HCT116 (cell line): ENCODE measurements around the gene PRR16. TPM values are rescaled to one million over a fixed set of nuclear protein-coding genes. Genes with fewer than 3 reads are reported as not detected.

Experiments used
- ATAC-seq: fragments of 200-7000 bp; cut with Tn5 transposase; 2 replicates; pipeline ENCODE4 v1.9.1; 2020; ENCODE audit warnings: mild to moderate bottlenecking, moderate library complexity
- BruUV-seq: library from RNA; stranded (reverse); fragments of 400-500 nt; replicated peaks from 2 replicates; lab custom pipeline; 2021; lab: Mats Ljungman, UMichigan
- CTCF ChIA-PET: fragments of 300-600 bp; sonication (Branson Sonifier 250); formaldehyde crosslinking; loops from one replicate; lab custom pipeline; 2021; ENCODE audit warnings: antibody characterized with exemption; lab: Charles Lee
- POLR2A ChIA-PET: fragments of 300-600, 350-600 bp; sonication (Branson Sonifier 250); formaldehyde crosslinking; loops from one replicate; lab custom pipeline; 2021; ENCODE audit warnings: antibody characterized with exemption; lab: Charles Lee
- RAD21 ChIA-PET, 2 experiments: fragments of 300-600 bp; sonication (Branson Sonifier 250); formaldehyde crosslinking; loops; one replicate each; lab custom pipeline; 2023; ENCODE audit warnings: low total read pairs in 2 of 2; ENCODE audit not compliant: uncharacterized antibody in 2 of 2, unreplicated experiment in 2 of 2, low non-redundant PET in 1 of 2; lab: Charles Lee
- DNase-seq: peaks from one replicate; pipeline ENCODE4 v3.0.0-alpha.2; 2010; ENCODE audit warnings: low read depth, low spot score
- H2AFZ ChIP-seq: fragments of 200-600 bp; shearing (Covaris generic), sonication (generic); 2 replicates; pipeline ENCODE4 v1.6.1; 2017; ENCODE audit warnings: low read depth, mixed run types, mixed read lengths, antibody characterized with exemption, low read length; ENCODE audit not compliant: poor library complexity, severe bottlenecking
- H3K27ac ChIP-seq: 2 replicates; pipeline ENCODE4 v1.5.1; 2012; ENCODE audit warnings: low read depth, low read length
- H3K27me3 ChIP-seq: fragments of 200-600 bp; sonication (generic); 2 replicates; pipeline ENCODE4 v1.6.1; 2016; ENCODE audit warnings: mixed run types, low read length, mixed read lengths; ENCODE audit not compliant: insufficient read depth
- H3K36me3 ChIP-seq, 2 experiments: fragments of 200-500 bp in 1 of 2; fragments of 200-600 bp in 1 of 2; sonication (Bioruptor generic) in 1 of 2; sonication (generic) in 1 of 2; 2 replicates each; pipeline versions ENCODE4 v1.5.1 to v1.6.1; 2014 to 2016; ENCODE audit warnings: low read length in 2 of 2, inconsistent platforms in 1 of 2, mixed read lengths in 1 of 2, mixed run types in 1 of 2; ENCODE audit not compliant: insufficient read depth in 2 of 2, control insufficient read depth in 1 of 2
- H3K4me1 ChIP-seq, 2 experiments: fragments of 200-600 bp in 1 of 2; sonication (generic) in 1 of 2; 2 replicates each; pipeline versions ENCODE4 v1.5.1 to v1.6.1; 2012 to 2017; ENCODE audit warnings: low read length in 2 of 2, inconsistent platforms in 1 of 2, mild to moderate bottlenecking in 1 of 2, mixed read lengths in 1 of 2, mixed run types in 1 of 2, moderate library complexity in 1 of 2; ENCODE audit not compliant: insufficient read depth in 2 of 2, control insufficient read depth in 1 of 2
- H3K4me2 ChIP-seq: fragments of 200-600 bp; sonication (generic); 2 replicates; pipeline ENCODE4 v1.6.1; 2017; ENCODE audit warnings: mixed run types, low read length, mixed read lengths
- H3K4me3 ChIP-seq, 2 experiments: fragments of 200-600 bp in 1 of 2; sonication (generic) in 1 of 2; replicated peaks in 1 of 2; 2 replicates each; pipeline ENCODE4 v1.5.1; 2011 to 2016; ENCODE audit warnings: low read length in 2 of 2, control low read depth in 1 of 2, low read depth in 1 of 2, mild to moderate bottlenecking in 1 of 2, mixed read lengths in 1 of 2, mixed run types in 1 of 2
- H3K79me2 ChIP-seq: fragments of 200-600 bp; sonication (generic); 2 replicates; pipeline ENCODE4 v1.6.1; 2017; ENCODE audit warnings: mild to moderate bottlenecking, mixed run types, low read length, moderate library complexity, mixed read lengths; ENCODE audit not compliant: insufficient read depth
- H3K9ac ChIP-seq: fragments of 200-600 bp; sonication (generic); 2 replicates; pipeline ENCODE4 v1.6.1; 2016; ENCODE audit warnings: low read length, mixed read lengths
- H3K9me2 ChIP-seq: fragments of 200-600 bp; sonication (generic), shearing (Covaris generic); 2 replicates; pipeline ENCODE4 v1.6.1; 2017; ENCODE audit warnings: mixed run types, mild to moderate bottlenecking, moderate library complexity; ENCODE audit not compliant: insufficient read depth
- H3K9me3 ChIP-seq, 2 experiments: fragments of 200-500 bp in 1 of 2; fragments of 200-600 bp in 1 of 2; sonication (Bioruptor generic) in 1 of 2; sonication (generic) in 1 of 2; 2 replicates each; pipeline ENCODE4 v1.6.1; 2014 to 2017; ENCODE audit warnings: low read length in 2 of 2, mixed read lengths in 2 of 2, inconsistent platforms in 1 of 2, low read depth in 1 of 2, mild to moderate bottlenecking in 1 of 2, mixed run types in 1 of 2, moderate library complexity in 1 of 2; ENCODE audit not compliant: control insufficient read depth in 1 of 2, insufficient read depth in 1 of 2
- H4K20me1 ChIP-seq: fragments of 200-600 bp; sonication (generic), shearing (Covaris generic); 2 replicates; pipeline ENCODE4 v1.6.1; 2017; ENCODE audit warnings: mixed run types, mild to moderate bottlenecking, moderate library complexity; ENCODE audit not compliant: insufficient read depth
- CBX3 ChIP-seq: IDR thresholded peaks from 2 replicates; pipeline ENCODE4 v1.6.1; 2012; ENCODE audit warnings: low read depth
- CEBPB ChIP-seq: IDR thresholded peaks from 2 replicates; pipeline ENCODE4 v1.6.1; 2012; ENCODE audit warnings: low read depth
- ELF1 ChIP-seq: IDR thresholded peaks from 2 replicates; pipeline ENCODE4 v1.6.1; 2012; ENCODE audit warnings: low read depth, borderline replicate concordance
- EZH2phosphoT487 ChIP-seq: fragments of 200-600 bp; IDR thresholded peaks from 2 replicates; pipeline ENCODE4 v1.6.1; 2018; ENCODE audit warnings: antibody characterized with exemption, borderline replicate concordance
- FOSL1 ChIP-seq: IDR thresholded peaks from 2 replicates; pipeline ENCODE4 v1.6.1; 2012; ENCODE audit warnings: low read depth
- JUND ChIP-seq: IDR thresholded peaks from 2 replicates; pipeline ENCODE4 v1.6.1; 2012
- POLR2A ChIP-seq: IDR thresholded peaks from 2 replicates; pipeline ENCODE4 v1.7.0; 2011; ENCODE audit warnings: borderline replicate concordance; ENCODE audit not compliant: insufficient read depth, insufficient read length; ENCODE audit errors: extremely low read depth
- POLR2AphosphoS5 ChIP-seq: IDR thresholded peaks from 2 replicates; pipeline ENCODE4 v1.6.1; 2011; ENCODE audit warnings: mild to moderate bottlenecking, low read depth, low read length, moderate library complexity
- RAD21 ChIP-seq: IDR thresholded peaks from 2 replicates; pipeline ENCODE4 v1.6.1; 2012; ENCODE audit warnings: low read depth, mild to moderate bottlenecking
- SIN3A ChIP-seq: IDR thresholded peaks from 2 replicates; pipeline ENCODE4 v1.6.1; 2012; ENCODE audit warnings: low read depth
- SRF ChIP-seq: IDR thresholded peaks from 2 replicates; pipeline ENCODE4 v1.6.1; 2012; ENCODE audit warnings: low read depth
- TCF7L2 ChIP-seq: IDR thresholded peaks from 2 replicates; pipeline ENCODE4 v1.7.0; 2011; ENCODE audit warnings: borderline replicate concordance, inconsistent platforms; ENCODE audit not compliant: insufficient read depth, insufficient read length; ENCODE audit errors: extremely low read depth
- ZFX ChIP-seq: fragments of 450-650 bp; IDR thresholded peaks from 2 replicates; pipeline ENCODE4 v1.6.1; 2017
- intact Hi-C: fragments of 100-400 bp; cut with micrococcal nuclease; formaldehyde crosslinking; loops from 2 replicates; pipeline ENCODE4 v1.10.0; 2022
- total RNA-seq: library from RNA; stranded (reverse); gene quantifications from one replicate; pipeline ENCODE4 v1.2.1, GENCODE V29; 2021; ENCODE audit not compliant: unreplicated experiment
- TF ChIP-seq, protein P1 (sequence below), 3 experiments: fragments of 200-600 bp in 1 of 3; sonication (generic) in 1 of 3; IDR thresholded peaks in 2 of 3; conservative IDR thresholded peaks in 1 of 3; 2 replicates each; pipeline ENCODE4 v1.5.1; 2012 to 2017; ENCODE audit warnings: low read depth in 2 of 3, low read length in 2 of 3, antibody characterized with exemption in 1 of 3, borderline replicate concordance in 1 of 3, control low read depth in 1 of 3, mild to moderate bottlenecking in 1 of 3, mixed read lengths in 1 of 3, mixed run types in 1 of 3, moderate library complexity in 1 of 3; ENCODE audit not compliant: insufficient read depth in 1 of 3
- TF ChIP-seq, protein P2 (sequence below): IDR thresholded peaks from 2 replicates; pipeline ENCODE4 v1.6.1; 2012
- TF ChIP-seq, protein P3 (sequence below): IDR thresholded peaks from 2 replicates; pipeline ENCODE4 v1.6.1; 2012; ENCODE audit warnings: low read depth
- TF ChIP-seq, protein P4 (sequence below): IDR thresholded peaks from 2 replicates; pipeline ENCODE4 v1.6.1; 2012

The PRR16 gene
- total RNA-seq, 1 experiment from 2014 or later: 0.42 TPM

DNA sequence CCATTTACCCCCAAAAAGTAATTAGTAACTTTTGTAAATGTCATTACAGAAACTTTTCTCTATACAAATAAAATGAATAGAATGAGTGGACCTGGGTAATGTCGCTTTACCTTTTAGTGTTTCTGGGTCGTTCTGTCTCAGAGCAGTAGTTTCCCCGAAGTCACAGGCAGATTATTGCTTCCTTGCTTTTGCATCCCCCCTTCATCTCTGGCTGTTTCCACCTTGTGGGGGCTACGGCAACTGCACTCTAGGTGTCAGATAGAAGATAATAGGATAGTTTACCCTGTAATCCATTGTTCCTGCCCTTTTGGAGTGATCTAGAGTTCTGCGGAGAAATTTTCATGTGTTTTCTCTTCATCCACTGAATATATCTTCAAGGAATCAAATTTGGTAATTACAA, 68.7 kb downstream of the PRR16 start:
- CTCF ChIA-PET: no interaction called here
- intact Hi-C loops: no loop called here
- DNase-seq (peak; percentile 3), ATAC-seq (peak; percentile 64)
- no peaks in the 10 kb centered on the region for H3K4me1 ChIP-seq
- BruUV-seq: no TSS peak
- H3K79me2 ChIP-seq: no peaks in the 10 kb centered on the region
- no peak overlapping the region for H3K4me3 ChIP-seq
- H3K4me2 ChIP-seq: no peak overlapping the region
- no peak overlapping the region for H3K27ac ChIP-seq
- H3K36me3 ChIP-seq: no peaks in the 10 kb centered on the region
- H3K9me2 ChIP-seq: no peaks in the 10 kb centered on the region
- H4K20me1 ChIP-seq: no peaks in the 10 kb centered on the region
- RAD21 ChIA-PET: no interaction called here
- TF ChIP-seq SIN3A: no peak
- TF ChIP-seq, protein P1, sequence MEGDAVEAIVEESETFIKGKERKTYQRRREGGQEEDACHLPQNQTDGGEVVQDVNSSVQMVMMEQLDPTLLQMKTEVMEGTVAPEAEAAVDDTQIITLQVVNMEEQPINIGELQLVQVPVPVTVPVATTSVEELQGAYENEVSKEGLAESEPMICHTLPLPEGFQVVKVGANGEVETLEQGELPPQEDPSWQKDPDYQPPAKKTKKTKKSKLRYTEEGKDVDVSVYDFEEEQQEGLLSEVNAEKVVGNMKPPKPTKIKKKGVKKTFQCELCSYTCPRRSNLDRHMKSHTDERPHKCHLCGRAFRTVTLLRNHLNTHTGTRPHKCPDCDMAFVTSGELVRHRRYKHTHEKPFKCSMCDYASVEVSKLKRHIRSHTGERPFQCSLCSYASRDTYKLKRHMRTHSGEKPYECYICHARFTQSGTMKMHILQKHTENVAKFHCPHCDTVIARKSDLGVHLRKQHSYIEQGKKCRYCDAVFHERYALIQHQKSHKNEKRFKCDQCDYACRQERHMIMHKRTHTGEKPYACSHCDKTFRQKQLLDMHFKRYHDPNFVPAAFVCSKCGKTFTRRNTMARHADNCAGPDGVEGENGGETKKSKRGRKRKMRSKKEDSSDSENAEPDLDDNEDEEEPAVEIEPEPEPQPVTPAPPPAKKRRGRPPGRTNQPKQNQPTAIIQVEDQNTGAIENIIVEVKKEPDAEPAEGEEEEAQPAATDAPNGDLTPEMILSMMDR (IDR thresholded peaks at IDR 0.05 in 2 of 3, conservative IDR thresholded peaks at IDR 0.05 in 1 of 3; ENCODE audit: borderline replicate concordance in 1 of 3, insufficient read depth in 1 of 3, low read depth in 2 of 3, low read length in 2 of 3): peak in 2 of 3 experiments; percentile 49 to 52; a peak in 4 of 6 replicates
- peak overlapping the region; percentile 9 for H2AFZ ChIP-seq
- no peaks in the 10 kb centered on the region for H3K9me3 ChIP-seq
- H3K9ac ChIP-seq: no peak overlapping the region
- POLR2A ChIA-PET: no interaction called here
- no peaks in the 10 kb centered on the region for H3K27me3 ChIP-seq

DNA sequence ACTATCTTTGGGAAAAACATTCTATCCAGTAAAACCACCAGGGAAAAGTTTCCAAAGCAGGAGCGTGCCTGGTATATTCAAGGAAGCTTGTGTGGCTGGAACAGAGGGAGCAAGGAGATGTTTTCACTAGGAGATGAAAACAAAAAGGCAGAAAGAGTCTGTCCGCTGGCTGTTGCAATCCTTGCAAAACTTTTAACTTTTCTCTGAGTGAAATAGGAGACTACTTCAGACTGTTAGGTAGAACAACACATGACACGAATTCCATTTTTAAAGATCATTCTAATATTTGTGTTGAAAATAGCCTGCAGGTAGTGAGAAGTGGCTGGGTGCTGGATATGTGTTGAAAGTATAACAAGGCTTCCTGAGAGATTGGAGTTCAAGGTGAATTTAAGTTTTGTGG, 69.5 kb downstream of the PRR16 start:
- Histone ChIP-seq H4K20me1 (no peaks in the 10 kb centered on the region), H3K4me2 (no peak overlapping the region), H3K27me3 (no peaks in the 10 kb centered on the region), H3K27ac (no peak overlapping the region), H3K9me3 (no peaks in the 10 kb centered on the region), H3K4me1 (no peaks in the 10 kb centered on the region; a peak in 1 of 4 replicates), H3K4me3 (no peak overlapping the region), H3K36me3 (no peaks in the 10 kb centered on the region), H2AFZ (no peak overlapping the region), H3K9ac (no peak overlapping the region), H3K9me2 (no peaks in the 10 kb centered on the region), H3K79me2 (no peaks in the 10 kb centered on the region)
- ATAC-seq: no peak
- no TSS peak for BruUV-seq
- ChIA-PET POLR2A (no interaction called here), CTCF (no interaction called here), RAD21 (no interaction called here)
- intact Hi-C loops: no loop called here
- no peak for DNase-seq
- TF ChIP-seq, protein P2, sequence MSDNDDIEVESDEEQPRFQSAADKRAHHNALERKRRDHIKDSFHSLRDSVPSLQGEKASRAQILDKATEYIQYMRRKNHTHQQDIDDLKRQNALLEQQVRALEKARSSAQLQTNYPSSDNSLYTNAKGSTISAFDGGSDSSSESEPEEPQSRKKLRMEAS: no peak
- TF ChIP-seq, protein P3, sequence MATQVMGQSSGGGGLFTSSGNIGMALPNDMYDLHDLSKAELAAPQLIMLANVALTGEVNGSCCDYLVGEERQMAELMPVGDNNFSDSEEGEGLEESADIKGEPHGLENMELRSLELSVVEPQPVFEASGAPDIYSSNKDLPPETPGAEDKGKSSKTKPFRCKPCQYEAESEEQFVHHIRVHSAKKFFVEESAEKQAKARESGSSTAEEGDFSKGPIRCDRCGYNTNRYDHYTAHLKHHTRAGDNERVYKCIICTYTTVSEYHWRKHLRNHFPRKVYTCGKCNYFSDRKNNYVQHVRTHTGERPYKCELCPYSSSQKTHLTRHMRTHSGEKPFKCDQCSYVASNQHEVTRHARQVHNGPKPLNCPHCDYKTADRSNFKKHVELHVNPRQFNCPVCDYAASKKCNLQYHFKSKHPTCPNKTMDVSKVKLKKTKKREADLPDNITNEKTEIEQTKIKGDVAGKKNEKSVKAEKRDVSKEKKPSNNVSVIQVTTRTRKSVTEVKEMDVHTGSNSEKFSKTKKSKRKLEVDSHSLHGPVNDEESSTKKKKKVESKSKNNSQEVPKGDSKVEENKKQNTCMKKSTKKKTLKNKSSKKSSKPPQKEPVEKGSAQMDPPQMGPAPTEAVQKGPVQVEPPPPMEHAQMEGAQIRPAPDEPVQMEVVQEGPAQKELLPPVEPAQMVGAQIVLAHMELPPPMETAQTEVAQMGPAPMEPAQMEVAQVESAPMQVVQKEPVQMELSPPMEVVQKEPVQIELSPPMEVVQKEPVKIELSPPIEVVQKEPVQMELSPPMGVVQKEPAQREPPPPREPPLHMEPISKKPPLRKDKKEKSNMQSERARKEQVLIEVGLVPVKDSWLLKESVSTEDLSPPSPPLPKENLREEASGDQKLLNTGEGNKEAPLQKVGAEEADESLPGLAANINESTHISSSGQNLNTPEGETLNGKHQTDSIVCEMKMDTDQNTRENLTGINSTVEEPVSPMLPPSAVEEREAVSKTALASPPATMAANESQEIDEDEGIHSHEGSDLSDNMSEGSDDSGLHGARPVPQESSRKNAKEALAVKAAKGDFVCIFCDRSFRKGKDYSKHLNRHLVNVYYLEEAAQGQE: no peak
- TF ChIP-seq TCF7L2: no peak
- TF ChIP-seq RAD21: no peak
- TF ChIP-seq, protein P4, sequence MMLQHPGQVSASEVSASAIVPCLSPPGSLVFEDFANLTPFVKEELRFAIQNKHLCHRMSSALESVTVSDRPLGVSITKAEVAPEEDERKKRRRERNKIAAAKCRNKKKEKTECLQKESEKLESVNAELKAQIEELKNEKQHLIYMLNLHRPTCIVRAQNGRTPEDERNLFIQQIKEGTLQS: no peak
- no peak for TF ChIP-seq POLR2A
- no peak for TF ChIP-seq ELF1
- TF ChIP-seq CBX3: no peak
- no peak for TF ChIP-seq CEBPB
- TF ChIP-seq FOSL1: no peak
- TF ChIP-seq POLR2AphosphoS5: no peak
- no peak for TF ChIP-seq SRF
- no peak for TF ChIP-seq JUND
- TF ChIP-seq ZFX: no peak
- TF ChIP-seq EZH2phosphoT487: no peak
